PC-3 (cell line): ENCODE results near the gene APBB2. TPM values are rescaled to one million over a fixed set of nuclear protein-coding genes. Genes with fewer than 3 reads are reported as not detected.

Source experiments
- ATAC-seq: fragments of 200-7000 bp; cut with Tn5 transposase; 2 replicates; pipeline ENCODE4 v1.9.1; 2020; ENCODE audit warnings: mild to moderate bottlenecking, moderate library complexity
- BruUV-seq: library from RNA; stranded (reverse); fragments of 400-500 nt; replicated peaks from 2 replicates; lab custom pipeline; 2021; lab: Mats Ljungman, UMichigan
- CTCF ChIA-PET: fragments of 300-600 bp; sonication (Branson Sonifier 250); formaldehyde crosslinking; loops from one replicate; lab custom pipeline; 2022; ENCODE audit warnings: antibody characterized with exemption; lab: Charles Lee
- POLR2A ChIA-PET: fragments of 300-600 bp; sonication (Branson Sonifier 250); formaldehyde crosslinking; loops from one replicate; lab custom pipeline; 2022; ENCODE audit warnings: antibody characterized with exemption; ENCODE audit not compliant: unreplicated experiment; lab: Charles Lee
- DNase-seq: peaks from one replicate; pipeline ENCODE4 v3.0.0-alpha.2; 2015
- H2AFZ ChIP-seq: fragments of 300-600 bp; sonication (generic); 2 replicates; pipeline ENCODE4 v1.6.0; 2016; ENCODE audit warnings: antibody characterized with exemption, low read length
- H3F3A ChIP-seq: fragments of 300-600 bp; sonication (generic); one replicate; pipeline ENCODE4 v1.6.0; 2017; ENCODE audit warnings: antibody characterized with exemption, low read length, control low read depth, mild to moderate bottlenecking; ENCODE audit not compliant: unreplicated experiment
- H3K27ac ChIP-seq: fragments of 300-600 bp; sonication (generic); 2 replicates; pipeline ENCODE4 v1.5.1; 2016; ENCODE audit warnings: mild to moderate bottlenecking, low read length
- H3K27me3 ChIP-seq: fragments of 300-600 bp; sonication (generic); 2 replicates; pipeline ENCODE4 v1.6.1; 2016; ENCODE audit warnings: low read length, mixed read lengths
- H3K36me3 ChIP-seq: fragments of 300-600 bp; sonication (generic); 2 replicates; pipeline ENCODE4 v1.6.1; 2016; ENCODE audit warnings: low read depth, mixed run types, low read length, mixed read lengths
- H3K4me1 ChIP-seq: fragments of 300-600 bp; sonication (generic); 2 replicates; pipeline ENCODE4 v1.5.1; 2016; ENCODE audit warnings: low read length; ENCODE audit not compliant: insufficient read depth
- H3K4me2 ChIP-seq: fragments of 300-600 bp; sonication (generic); 2 replicates; pipeline ENCODE4 v1.6.0; 2016; ENCODE audit warnings: low read length
- H3K4me3 ChIP-seq: fragments of 300-600 bp; sonication (generic); 2 replicates; pipeline ENCODE4 v1.5.1; 2016; ENCODE audit warnings: mild to moderate bottlenecking, low read length, mixed read lengths
- H3K79me2 ChIP-seq: fragments of 300-600 bp; sonication (generic); 2 replicates; pipeline ENCODE4 v1.6.1; 2017; ENCODE audit warnings: low read length, mixed read lengths
- H3K9ac ChIP-seq: fragments of 300-600 bp; sonication (generic); 2 replicates; pipeline ENCODE4 v1.6.0; 2016; ENCODE audit warnings: mild to moderate bottlenecking, low read length
- H3K9me2 ChIP-seq: fragments of 300-600 bp; sonication (generic); replicated peaks from 2 replicates; pipeline ENCODE4 v1.6.1; 2016; ENCODE audit warnings: mixed run types, low read length, mixed read lengths
- H3K9me3 ChIP-seq: fragments of 300-600 bp; sonication (generic); 2 replicates; pipeline ENCODE4 v1.6.1; 2016; ENCODE audit warnings: low read length, mixed read lengths
- H4K20me1 ChIP-seq: fragments of 300-600 bp; sonication (generic); 2 replicates; pipeline ENCODE4 v1.6.1; 2016; ENCODE audit warnings: low read length, mixed read lengths
- CTCF ChIP-seq: fragments of 300-600 bp; sonication (generic); conservative IDR thresholded peaks from 2 replicates; pipeline ENCODE4 v1.5.1; 2017; ENCODE audit warnings: antibody characterized with exemption, low read depth, mild to moderate bottlenecking, low read length
- EZH2 ChIP-seq: fragments of 300-600 bp; sonication (generic); IDR thresholded peaks from one replicate; pipeline ENCODE4 v1.6.1; 2017; ENCODE audit warnings: antibody characterized with exemption, mild to moderate bottlenecking, low read length; ENCODE audit not compliant: unreplicated experiment
- EZH2phosphoT487 ChIP-seq: fragments of 300-600 bp; sonication (generic); IDR thresholded peaks from 2 replicates; pipeline ENCODE4 v1.6.1; 2018; ENCODE audit warnings: mild to moderate bottlenecking, antibody characterized with exemption, low read length, borderline replicate concordance
- intact Hi-C: fragments of 100-400 bp; cut with micrococcal nuclease; formaldehyde crosslinking; loops from 2 replicates; pipeline ENCODE4 v1.9.0; 2023
- total RNA-seq: library from RNA; depleted of rRNA; stranded (reverse); fragments of >200 nt; gene quantifications from 2 replicates; pipeline ENCODE4 v1.2.3, GENCODE V29; 2014

APBB2 gene
- total RNA-seq, 1 experiment from 2014 or later: 24.7 TPM

- ChIA-PET CTCF (no interaction called here), POLR2A (interaction anchor here (0.7 kb wide), 1 partner anchor 104 kb away, joined by 3 read pairs; no protein-coding TSS in a partner anchor)
- intact Hi-C loops: no loop called here
- no TSS peak for BruUV-seq
- Histone ChIP-seq H3K4me1 (no peaks in the 10 kb centered on the region), H3K27me3 (no peaks in the 10 kb centered on the region), H3K9me2 (no peaks in the 10 kb centered on the region), H3K36me3 (no peaks in the 10 kb centered on the region), H3K79me2 (no peaks in the 10 kb centered on the region), H3K4me3 (no peak overlapping the region), H3K9ac (no peak overlapping the region), H3K27ac (no peak overlapping the region), H3K9me3 (no peaks in the 10 kb centered on the region), H4K20me1 (no peaks in the 10 kb centered on the region), H3F3A (no peaks in the 10 kb centered on the region), H2AFZ (peak overlapping the region; percentile 69; the same call in 1 of the 2 replicates), H3K4me2 (no peak overlapping the region)
- TF ChIP-seq EZH2phosphoT487: no peak
- no peak for TF ChIP-seq CTCF
- no peak for TF ChIP-seq EZH2
- ATAC-seq (no peak), DNase-seq (no peak)
These were observed 43.0 kb upstream of the APBB2 start for GRCh38 chr4:41257257-41257901.

DNA sequence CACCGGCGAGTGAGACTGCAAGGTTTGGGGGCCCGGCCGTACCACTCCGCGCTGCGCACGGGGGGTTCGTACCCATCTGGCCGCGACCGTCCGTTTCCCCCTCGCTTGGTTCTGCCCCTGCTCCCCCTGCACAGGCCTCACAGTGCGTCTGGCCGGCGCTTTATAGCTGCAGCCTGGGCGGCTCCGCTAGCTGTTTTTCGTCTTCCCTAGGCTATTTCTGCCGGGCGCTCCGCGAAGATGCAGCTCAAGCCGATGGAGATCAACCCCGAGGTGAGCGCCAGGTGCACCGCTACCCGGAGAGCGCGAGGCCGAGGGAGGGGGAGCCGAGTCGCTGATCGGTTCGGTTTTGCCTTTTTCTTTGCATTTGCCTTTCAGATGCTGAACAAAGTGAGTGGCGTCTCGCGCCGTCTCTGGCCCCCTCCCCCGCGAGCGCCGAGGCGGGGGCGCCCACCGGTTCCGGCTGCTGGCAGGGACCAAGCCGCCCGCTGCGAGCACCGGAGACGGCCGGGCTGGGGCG, 42.5 kb upstream of the APBB2 start, which contains the start of gene UCHL1:
Gene UCHL1 (plus strand): TSS at position 189 of the 517 bp plus-strand sequence. CDS start 49 bp downstream, at position 238.
- BruUV-seq: no TSS peak
- Histone ChIP-seq H2AFZ (peak within 1 kb of the TSS; percentile 69; the same call in 1 of the 2 replicates), H3K4me2 (no peak within 1 kb of the TSS), H3K9me3 (no peaks in the 10 kb centered on the region), H3F3A (no peaks in the 10 kb centered on the region), H3K4me3 (no peak within 1 kb of the TSS), H4K20me1 (no peaks in the 10 kb centered on the region), H3K9ac (no peak within 1 kb of the TSS), H3K4me1 (no peaks in the 10 kb centered on the region), H3K79me2 (no peaks in the 10 kb centered on the region), H3K36me3 (no peaks in the 10 kb centered on the region), H3K27me3 (no peaks in the 10 kb centered on the region), H3K27ac (no peak within 1 kb of the TSS), H3K9me2 (no peaks in the 10 kb centered on the region)
- POLR2A ChIA-PET: interaction anchor here (0.7 kb wide), 1 partner anchor 105 kb away, joined by 3 read pairs; no protein-coding TSS in a partner anchor
- TF ChIP-seq CTCF (no peak), EZH2 (no peak)
- DNase-seq (no peak), ATAC-seq (no peak)
- CTCF ChIA-PET: no interaction called here
- intact Hi-C loops: no loop called here

DNA sequence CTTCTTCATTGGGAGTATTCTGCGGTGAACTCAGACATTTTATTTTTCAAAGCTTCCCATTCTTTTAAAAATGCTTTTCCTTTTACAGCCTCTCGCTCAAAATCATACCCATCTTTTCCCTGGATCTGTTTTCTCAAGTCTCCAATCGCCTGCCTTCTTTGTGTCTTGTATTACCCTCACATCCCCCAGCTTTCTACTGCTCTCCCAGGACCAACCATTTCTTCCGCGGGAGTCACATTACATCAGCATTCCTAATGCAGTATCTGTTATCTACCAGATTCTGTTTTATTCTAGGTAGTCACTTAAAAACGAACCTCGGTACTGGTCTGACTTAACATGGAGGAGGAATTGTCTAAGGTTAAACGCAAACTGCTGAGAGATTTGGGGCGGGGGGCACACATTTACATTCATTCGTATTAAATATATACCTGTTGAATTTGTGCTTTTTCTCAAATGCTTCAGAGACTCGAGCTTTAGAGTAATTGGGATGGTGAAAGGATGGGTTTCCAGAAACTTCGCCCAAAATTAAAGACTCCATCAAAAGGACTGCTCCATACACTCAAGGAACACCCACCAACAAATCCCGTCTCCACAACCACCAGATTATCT, 41.9 kb upstream of the APBB2 start:
- H3K27me3 ChIP-seq: no peaks in the 10 kb centered on the region

More for the DNA sequence above, 41.9 kb upstream of the APBB2 start:
- Histone ChIP-seq H3K4me3 (no peak overlapping the region), H3K4me2 (no peak overlapping the region), H3K36me3 (no peaks in the 10 kb centered on the region), H3K9me3 (no peaks in the 10 kb centered on the region), H3K79me2 (no peaks in the 10 kb centered on the region), H3K9ac (no peak overlapping the region), H3K9me2 (no peaks in the 10 kb centered on the region), H3K27ac (no peak overlapping the region), H3F3A (no peaks in the 10 kb centered on the region), H3K4me1 (no peaks in the 10 kb centered on the region), H4K20me1 (no peaks in the 10 kb centered on the region), H2AFZ (no peak overlapping the region)
- TF ChIP-seq CTCF (no peak), EZH2 (no peak), EZH2phosphoT487 (no peak)
- intact Hi-C loops: no loop called here
- ChIA-PET POLR2A (no interaction called here), CTCF (no interaction called here)
- ATAC-seq (no peak), DNase-seq (no peak)
- BruUV-seq: no TSS peak
